Mucosa of gallbladder (tissue), 1 donor: ENCODE results near the gene SLC24A3. TPM values are rescaled to one million over a fixed set of nuclear protein-coding genes. Genes with fewer than 3 reads are reported as not detected.
"Not testable (repeated sequence)": the region's sequence is repeated elsewhere in the genome, so short reads cannot be mapped to it uniquely, and the experiment has no call there.

ENCODE experiments used
- DNase-seq: peaks from one replicate; pipeline ENCODE4 v3.0.0-alpha.2; 2020; ENCODE audit warnings: low spot score
- total RNA-seq: library from RNA; stranded (reverse); gene quantifications from one replicate; pipeline ENCODE4 v1.2.1, GENCODE V29; 2021
- donor health status: DM: no; HTN: no; CAD: no.

The SLC24A3 gene
- total RNA-seq, 1 donor from 2014 or later, result 19.9 TPM

DNA sequence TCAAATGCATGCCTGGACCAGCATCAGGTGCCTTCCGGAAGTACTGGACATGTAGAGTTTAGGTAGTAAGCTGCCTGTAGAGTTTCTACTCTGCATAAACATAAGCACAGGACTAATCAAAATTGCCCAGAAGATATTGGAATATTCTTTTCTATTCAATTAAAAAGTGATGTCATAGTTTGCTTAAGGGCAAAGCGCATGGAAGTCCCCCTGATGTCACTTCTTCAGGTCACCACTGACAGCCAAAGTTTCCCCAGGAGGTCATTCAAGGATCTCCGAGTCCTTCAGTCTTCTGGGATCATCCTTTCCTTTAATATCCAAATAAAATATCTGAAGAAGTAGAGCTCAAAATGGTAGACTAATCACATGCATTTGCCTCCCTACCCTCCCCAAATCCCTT is 528.1 kb downstream of the SLC24A3 start:
- no peak for DNase-seq

DNA sequence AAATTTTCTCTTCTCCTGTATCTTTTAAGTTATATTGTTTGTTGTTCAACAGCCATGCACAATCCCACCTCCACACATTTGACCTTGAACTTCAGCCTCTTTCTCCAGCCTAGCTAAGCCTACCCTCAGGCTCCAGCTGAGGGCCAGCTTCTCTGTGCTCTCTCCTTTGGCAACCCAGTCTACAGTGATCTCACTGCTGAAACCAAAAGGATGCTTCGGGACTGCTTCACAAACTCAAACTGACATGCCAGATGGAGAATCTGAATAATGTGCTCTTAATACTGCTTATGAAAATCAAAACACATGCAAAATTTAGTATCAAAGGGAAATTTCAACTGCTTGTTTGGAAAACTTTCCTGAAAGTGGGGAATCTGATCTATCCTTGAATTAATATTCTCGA is 529.5 kb downstream of the SLC24A3 start:
- DNase-seq, result no peak

- DNase-seq, result no peak
Measured at GRCh38 chr20:19742974-19743639, 530.7 kb downstream of the SLC24A3 start.

DNA sequence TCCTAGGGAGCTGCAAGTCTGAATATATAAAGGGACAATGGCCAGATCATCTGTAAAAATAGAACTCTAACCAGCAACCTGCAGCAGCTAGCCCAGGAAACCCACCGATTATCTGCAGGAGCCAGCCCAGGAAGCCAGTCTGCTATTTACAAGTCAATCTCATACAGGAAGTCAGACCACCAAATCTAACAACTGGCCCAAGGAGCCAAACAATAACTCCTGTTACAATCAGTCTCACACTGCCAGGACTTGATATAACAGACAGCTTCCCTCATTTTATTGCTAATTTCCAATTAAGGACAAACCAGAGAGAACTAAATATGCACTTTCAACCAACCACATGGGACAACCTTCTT is 531.2 kb downstream of the SLC24A3 start:
- no peak for DNase-seq

DNA sequence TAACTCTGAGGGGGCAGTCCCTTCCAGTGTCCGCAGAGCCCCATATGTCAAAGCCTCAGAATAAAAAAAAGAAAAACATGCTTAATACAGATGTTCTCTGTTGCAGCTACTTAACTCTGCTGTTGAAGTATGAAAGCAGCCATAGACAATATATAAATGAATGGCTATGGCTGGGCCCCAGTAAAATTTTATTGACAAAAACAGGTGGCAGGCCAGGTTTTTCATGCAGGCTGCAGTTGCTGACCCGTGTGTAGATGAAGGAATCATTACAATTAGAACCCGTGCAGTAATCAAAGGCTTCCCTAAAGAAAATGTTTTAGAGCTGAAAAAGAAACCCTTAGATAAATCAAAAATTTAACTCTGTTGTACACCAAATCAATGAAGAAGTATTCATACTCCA is 532.7 kb downstream of the SLC24A3 start:
- no peak for DNase-seq

GRCh38 chr20:19745584-19745983 is 533.1 kb downstream of the SLC24A3 start:
- no peak for DNase-seq

DNA sequence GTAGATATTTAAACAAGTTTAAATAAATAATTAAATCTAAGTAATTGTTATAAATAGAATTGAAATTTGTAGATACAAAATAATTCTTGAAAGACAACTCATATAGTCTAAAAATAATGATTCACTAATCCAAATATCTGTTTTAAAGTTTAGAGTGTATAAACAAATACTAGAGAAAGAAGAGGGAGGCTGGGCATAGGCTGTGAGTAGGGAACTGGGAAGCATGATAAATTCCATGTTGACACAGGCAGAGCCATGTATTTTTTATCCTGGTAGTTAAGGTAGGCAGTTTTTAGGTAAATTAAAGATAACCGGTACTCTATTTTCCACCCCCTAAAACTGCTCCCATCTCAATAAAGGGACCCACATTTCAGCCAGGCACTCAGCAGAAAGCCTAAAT is 534.0 kb downstream of the SLC24A3 start:
- no peak for DNase-seq

- no peak for DNase-seq
Measured at GRCh38 chr20:19747903-19748302, 535.5 kb downstream of the SLC24A3 start.

GRCh38 chr20:19748681-19749080 is 536.2 kb downstream of the SLC24A3 start:
- no peak for DNase-seq

- no peak for DNase-seq
Measured at GRCh38 chr20:19749618-19750071, 537.2 kb downstream of the SLC24A3 start.

- DNase-seq, result no peak
Measured at GRCh38 chr20:19750101-19750606, 537.7 kb downstream of the SLC24A3 start.

DNA sequence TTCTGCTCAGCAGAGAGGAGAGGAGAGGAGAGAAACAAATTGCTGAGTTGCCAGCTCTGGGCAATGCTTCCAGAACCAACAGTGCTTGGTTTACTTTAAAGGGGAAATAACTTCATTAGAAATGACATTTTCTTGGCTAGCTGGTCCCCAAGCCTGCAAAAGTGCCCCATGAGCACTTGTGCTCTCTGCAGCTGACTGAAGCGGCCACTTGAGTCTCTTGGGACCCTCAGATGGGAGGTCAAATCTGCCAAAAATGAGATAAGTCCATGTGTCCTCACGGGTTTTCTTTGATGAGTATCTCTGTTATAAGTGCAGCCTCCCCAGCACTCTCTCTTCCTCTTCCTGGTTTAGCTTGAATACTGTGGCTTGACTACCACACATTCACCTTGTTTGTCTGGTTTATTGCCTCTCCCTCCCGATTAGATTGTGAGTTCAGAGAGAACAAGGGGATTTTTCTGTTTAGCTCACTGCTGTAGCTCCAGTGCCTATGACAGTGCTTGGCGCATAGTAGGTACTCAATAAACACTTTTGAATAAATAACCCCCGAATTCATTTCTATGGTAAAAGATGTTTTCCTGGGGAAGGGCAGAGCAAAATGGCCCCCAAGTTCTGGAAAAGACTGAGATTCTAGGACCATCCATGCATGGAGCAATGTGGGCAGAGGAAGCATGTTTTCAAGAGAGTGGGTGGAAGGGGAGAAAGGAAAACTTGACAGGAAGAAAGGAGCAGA is 538.6 kb downstream of the SLC24A3 start:
- no peak for DNase-seq

GRCh38 chr20:19754201-19754600 is 541.8 kb downstream of the SLC24A3 start:
- not testable (repeated sequence) for DNase-seq

GRCh38 chr20:19756761-19757486 is 544.5 kb downstream of the SLC24A3 start:
- DNase-seq, result no peak

DNA sequence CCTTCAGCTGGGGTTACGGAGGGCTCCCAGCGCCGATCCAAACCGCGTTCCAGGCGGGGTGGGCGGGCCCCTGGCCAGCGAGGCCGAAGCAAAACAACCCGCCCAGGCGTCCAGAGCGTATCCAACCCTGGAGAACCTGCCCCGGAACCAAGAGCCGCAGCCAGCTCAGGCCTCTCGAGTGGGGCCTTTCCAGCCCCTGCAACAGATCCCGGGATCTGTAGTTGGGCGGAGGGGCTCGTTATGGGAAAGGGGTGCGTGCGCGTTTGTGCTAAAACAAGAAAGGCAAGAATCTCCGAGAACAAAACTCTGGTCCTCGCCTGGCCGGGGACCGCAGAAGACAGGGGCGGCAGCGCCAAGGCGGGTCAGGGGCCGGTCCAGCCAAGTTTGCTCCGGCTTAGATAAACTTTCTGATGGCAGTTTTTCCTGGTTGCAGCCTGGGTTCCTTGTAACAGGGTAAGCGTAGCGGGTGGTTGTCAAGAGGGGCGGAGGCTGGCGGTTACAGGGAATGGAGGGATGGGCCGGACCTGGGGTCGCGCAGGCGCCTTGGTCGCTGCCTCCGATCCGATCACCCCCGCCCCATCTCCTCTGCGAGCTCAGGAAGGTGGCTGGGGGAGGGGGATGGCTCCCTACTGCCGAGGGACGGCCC is 545.2 kb downstream of the SLC24A3 start:
- DNase-seq, result peak; percentile 94

DNA sequence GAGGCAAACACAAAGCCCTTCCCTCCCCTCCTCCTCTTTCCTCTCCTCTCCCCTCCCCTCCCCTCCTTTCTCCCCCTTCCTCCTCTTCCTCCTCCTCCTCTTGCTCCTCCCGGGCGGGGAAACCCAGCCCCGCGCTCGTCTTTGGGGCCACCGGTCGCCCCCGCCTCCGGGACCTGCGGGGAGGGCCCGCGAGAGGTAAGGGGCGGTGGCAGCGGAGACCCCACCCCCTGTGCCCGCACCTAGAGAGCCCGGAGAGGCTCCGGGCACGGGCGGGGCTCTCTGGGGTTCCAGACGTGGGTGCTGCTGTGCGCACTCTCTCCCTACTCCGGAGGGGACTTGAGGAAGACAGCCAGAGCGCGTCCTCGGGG is 545.7 kb downstream of the SLC24A3 start, which contains the start of gene RIN2:
TSS of gene RIN2 (plus strand) at position 126 of the 368 bp plus-strand sequence. CDS start 131,344 bp downstream, outside the sequence.
- no peak for DNase-seq

DNA sequence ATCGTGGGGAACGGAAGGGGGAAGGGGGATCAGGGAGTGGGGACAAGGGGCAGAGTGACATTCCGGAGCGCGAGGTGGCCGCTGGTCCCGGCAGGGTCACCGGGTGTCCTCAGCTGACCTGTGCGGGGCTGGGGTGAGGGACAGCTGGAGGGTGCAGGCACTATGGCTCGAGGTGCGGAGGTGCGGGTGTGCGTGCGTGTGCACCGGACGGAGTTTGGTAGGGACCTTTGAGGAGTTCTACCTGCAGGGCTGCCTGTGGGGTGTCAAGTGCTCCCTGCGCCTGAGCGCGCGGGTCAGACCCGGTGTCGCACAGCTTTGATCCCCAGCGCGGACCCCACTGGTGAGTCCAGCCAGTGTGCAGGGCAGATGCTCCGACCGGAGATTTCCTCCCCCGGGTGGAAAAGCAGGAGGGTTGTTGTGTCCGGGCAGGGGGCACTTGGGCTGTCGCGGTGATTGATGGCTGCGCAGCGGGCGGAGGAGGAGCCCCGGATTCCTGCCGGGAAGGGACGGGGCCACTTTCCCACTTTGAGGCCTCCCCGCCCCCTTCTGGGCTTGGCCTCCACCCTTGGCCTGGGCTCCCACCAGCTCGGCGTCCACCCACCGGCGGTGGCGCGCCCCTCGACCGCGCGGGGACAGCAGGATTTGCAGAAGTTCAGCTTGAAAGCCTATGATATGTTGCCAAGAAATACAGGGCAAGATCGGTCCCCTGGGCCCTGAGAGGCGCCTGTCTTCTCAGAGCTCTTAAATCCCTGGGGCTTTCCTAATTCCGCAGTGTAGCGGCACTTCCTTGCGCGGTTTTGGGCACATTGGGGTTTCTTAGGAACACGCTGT is 546.3 kb downstream of the SLC24A3 start:
- no peak for DNase-seq

GRCh38 chr20:19760371-19760721 is 547.9 kb downstream of the SLC24A3 start:
- no peak for DNase-seq

DNA sequence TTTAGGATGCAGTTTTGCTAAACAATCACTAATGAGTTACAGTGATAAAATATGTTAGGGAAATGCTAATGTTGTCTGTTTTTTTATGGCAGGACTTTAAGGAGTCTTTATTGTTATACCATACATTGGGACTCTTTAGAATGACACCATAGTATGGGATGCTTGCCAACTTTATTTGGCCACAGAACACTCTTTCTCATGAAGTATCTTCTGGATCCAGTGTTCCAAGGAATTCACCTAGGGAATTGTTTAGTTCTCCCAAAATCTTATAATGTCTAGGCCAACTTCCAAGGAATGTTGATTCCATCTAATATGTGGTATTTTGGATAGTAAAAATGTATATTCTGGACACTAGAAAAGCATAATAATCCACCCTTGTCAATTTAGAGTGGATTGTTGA is 548.9 kb downstream of the SLC24A3 start:
- DNase-seq, result no peak

DNA sequence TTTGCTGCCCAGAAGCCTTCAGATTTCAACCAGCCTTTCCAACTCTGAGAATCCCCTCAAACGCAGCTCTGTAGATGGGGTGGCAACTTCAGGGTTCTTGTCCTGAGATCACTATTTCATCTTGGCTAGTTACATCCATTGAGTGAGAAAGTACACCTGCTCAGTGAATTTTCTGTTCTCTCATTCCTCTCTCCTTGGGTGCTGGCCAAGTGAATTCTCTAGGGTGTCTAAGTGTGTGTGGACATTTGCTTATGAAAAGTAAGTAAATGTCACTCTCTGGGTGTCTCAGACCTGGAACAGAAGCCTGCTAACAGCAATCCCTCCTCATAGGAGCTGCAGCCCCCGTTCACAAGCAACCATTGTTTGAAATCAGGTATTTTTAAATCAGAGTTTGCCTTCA is 549.4 kb downstream of the SLC24A3 start:
- no peak for DNase-seq

- no peak for DNase-seq
Measured at GRCh38 chr20:19764207-19764606, 551.8 kb downstream of the SLC24A3 start.
